ENCODE measurements around the gene DDX55. TPM values are rescaled to one million over a fixed set of nuclear protein-coding genes. Genes with fewer than 3 reads are reported as not detected.

DDX55 gene
- polyA plus RNA-seq, 3 donors from 2014 or later: 7.2 to 17.7 (median 16.4) TPM

Other genes starting within 250 kb of the DDX55 start
- gene SBNO1, start 237.3 kb upstream of the DDX55 start, polyA plus RNA-seq: 10 to 100 TPM; 20.0 to 34.3 (median 26.9) TPM
- gene KMT5A, start 218.0 kb upstream of the DDX55 start, polyA plus RNA-seq: 1 to 10 TPM in 2 of 3 donors, under 1 TPM in 1; 0.16 to 6.1 (median 3.2) TPM
- gene RILPL2, start 165.4 kb upstream of the DDX55 start, polyA plus RNA-seq: 1 to 10 TPM; 4.7 to 6.5 (median 6.5) TPM
- 10 to 100 TPM; 26.2 to 42.3 (median 37.8) TPM for gene SNRNP35, start 144.0 kb upstream of the DDX55 start, polyA plus RNA-seq
- gene RILPL1, start 68.4 kb upstream of the DDX55 start, polyA plus RNA-seq: under 1 TPM in 1 of 3 donors, not detected in 2; 0.34 TPM
- gene TMED2, start 17.5 kb upstream of the DDX55 start, polyA plus RNA-seq: 100 to 1,000 TPM; 426 to 609 (median 557) TPM
- 10 to 100 TPM; 71.4 to 98.1 (median 75.2) TPM for gene EIF2B1, start 31.6 kb downstream of the DDX55 start, polyA plus RNA-seq
- gene GTF2H3, start 31.7 kb downstream of the DDX55 start, polyA plus RNA-seq: 10 to 100 TPM; 27.8 to 33.7 (median 30.7) TPM
- 1 to 10 TPM in 1 of 3 donors, under 1 TPM in 1, not detected in 1; 0.72 to 1.0 TPM for gene TCTN2, start 69.0 kb downstream of the DDX55 start, polyA plus RNA-seq
- gene ATP6V0A2, start 110.3 kb downstream of the DDX55 start, polyA plus RNA-seq: 10 to 100 TPM; 19.3 to 27.7 (median 26.5) TPM
- under 1 TPM; 0.02 to 0.24 (median 0.16) TPM for gene DNAH10, start 160.2 kb downstream of the DDX55 start, polyA plus RNA-seq

Data from immature natural killer cell (primary cell).